Stimulated activated CD4-positive, alpha-beta T cell treated with anti-CD3 and anti-CD28 coated beads, TNF-alpha, amount 100 ng/mL, for 24 hours (primary cell): Measurements from ENCODE around the gene TASP1.
"Not testable (repeated sequence)": the region's sequence is repeated elsewhere in the genome, so short reads cannot be mapped to it uniquely, and the experiment has no call there.

Experiments
- DNase-seq, 3 experiments: peaks; one replicate each; pipeline ENCODE4 v3.0.0-alpha.2; 2020; ENCODE audit warnings: low read depth in 3 of 3

The TASP1 gene

GRCh38 chr20:13400453-13400852 lies 238.3 kb downstream of the TASP1 start:
- DNase-seq, result no peak

GRCh38 chr20:13397300-13397724 lies 241.4 kb downstream of the TASP1 start:
- no peak for DNase-seq

DNA sequence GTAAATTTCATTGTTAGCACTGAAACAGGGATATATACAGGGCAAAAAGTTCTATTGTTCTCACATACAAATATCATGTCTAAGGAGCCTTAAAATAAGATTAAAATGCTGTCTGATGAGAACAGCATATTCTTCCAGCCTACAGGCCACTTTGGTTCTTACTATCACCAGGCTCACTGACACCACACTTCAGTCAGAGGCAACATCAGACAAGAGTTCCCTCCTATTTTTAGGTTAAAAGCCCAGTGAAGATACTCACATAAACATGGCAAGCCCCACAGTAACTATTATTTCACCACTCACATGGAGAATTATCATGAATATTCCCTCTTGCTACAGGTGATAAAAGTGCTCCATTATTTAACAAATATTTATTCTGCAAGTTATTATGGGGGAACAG lies 241.9 kb downstream of the TASP1 start:
- no peak for DNase-seq

- no peak for DNase-seq
Observed at GRCh38 chr20:13396022-13396421, 242.7 kb downstream of the TASP1 start.

DNA sequence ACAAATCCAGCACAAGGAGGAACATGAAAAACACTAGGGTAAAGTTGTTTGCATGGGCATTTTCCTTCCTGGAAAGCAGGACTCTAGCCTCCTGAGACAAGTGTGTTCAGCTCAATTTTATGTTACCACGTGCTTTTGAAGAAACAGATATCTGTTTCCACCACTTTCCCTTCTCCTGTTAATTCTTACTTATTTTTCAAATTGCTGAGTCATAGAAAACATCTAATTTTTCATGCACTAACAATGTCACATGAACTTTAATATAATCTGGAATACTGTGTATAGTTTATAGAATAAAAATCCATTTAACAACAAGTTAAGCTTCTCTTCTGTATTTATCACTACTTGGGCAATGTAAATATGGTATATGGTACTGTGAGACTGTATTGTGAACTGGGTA lies 243.5 kb downstream of the TASP1 start:
- DNase-seq, result no peak

GRCh38 chr20:13392391-13392790 lies 246.3 kb downstream of the TASP1 start:
- no peak for DNase-seq

DNA sequence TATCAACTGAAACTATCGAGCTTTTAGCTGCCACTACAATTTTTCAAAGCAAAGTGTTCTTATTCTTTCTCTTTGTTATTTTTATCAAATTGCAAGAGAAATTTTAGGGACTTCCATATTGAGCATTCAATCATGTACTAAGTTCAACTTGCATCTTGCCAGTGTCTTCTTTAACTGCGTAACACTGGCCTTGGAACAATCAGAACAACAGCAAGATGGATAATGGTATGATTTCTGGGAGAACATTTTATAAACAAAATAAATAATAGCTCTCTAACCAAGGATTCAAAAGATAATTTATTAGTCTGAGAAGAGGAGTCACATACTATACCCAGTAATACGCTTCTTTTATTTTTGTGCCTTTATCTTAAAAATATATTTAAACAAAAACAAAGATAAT lies 249.6 kb downstream of the TASP1 start:
- no peak for DNase-seq

DNA sequence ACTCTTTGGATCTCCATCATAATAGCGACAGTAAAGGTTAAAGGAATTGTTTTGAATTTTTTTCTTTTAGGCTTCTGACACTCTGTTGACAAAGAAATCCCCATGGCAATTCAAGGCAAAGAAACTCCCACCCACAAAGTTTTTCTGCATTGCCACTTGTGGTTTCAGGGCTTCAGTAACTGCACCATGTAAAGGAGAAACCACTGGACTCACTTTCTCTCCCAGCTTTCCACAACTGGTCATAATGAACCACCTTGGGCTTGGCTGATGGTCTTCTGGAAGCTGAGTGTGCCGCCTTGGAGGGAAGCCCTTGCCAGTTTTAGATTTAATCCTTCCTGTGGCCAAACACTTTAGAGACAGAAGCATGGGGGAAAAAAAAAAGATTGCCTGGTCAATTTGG lies 254.6 kb downstream of the TASP1 start:
- DNase-seq, result no peak

- DNase-seq, result no peak
Observed at GRCh38 chr20:13382786-13383185, 255.9 kb downstream of the TASP1 start.

- not testable (repeated sequence) for DNase-seq
Observed at GRCh38 chr20:13380497-13381229, 258.1 kb downstream of the TASP1 start.

- no peak for DNase-seq
Observed at GRCh38 chr20:13373400-13373799, 265.3 kb downstream of the TASP1 start.

DNA sequence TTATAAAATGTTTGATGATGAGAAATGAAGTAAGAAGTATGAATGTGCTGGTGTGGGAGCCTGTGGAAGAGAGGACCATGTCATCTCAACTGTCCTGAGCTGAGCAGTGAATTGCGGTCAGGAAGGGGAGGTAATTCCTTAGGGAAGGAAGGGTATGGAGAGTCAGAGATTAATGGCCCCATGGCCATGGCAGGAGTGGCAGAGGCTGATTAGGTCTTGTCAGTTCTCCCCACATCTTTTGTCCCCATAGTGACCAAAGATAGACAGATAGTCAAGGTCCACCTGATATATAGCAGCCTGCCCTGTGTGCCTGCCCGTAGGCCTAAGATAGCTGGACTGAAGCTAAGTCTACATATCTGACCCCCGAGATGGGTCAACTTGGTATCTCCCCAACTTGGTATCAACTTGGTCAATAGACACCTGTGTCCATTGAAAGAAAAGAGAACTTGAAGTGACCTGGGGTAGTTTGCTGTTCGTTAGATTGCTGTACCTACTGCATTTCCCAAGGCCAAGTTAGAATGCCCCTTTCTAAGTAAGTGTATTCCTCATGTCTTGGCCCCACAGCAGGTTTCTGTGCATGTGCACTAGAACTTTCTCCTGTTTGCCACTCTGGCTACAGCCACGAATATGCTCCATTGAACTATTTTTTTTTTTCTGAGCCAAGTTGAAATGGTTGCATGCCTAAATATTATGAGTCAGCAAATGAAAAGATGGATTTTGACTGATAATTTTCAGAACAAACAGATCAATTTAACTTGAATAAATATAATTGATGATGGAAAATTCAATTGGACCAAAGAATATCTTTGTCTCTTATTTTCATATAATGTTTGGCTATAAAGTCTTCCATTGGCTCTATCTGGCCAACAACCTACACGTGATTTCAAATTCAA lies 274.2 kb downstream of the TASP1 start:
- no peak for DNase-seq

DNA sequence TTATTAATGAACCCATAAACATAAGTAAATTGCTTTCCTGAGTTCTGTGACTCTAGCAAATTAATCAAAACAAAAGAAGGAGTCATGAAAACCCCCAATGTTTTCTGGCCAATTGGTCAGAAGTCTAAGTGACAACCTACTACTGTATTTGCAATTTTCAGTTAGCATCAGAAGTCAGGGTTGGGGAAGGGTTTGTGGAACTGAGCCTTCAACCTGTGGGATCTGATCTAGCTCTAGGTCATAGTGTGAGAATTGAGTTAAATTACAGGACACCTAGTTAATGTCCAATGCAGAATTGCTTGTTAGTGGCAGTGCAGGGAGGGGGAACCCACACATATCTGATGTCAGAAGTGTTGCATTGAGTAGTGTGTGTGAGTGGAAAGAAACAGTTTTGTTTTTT lies 275.3 kb downstream of the TASP1 start:
- no peak for DNase-seq

GRCh38 chr20:13362165-13362564 lies 276.6 kb downstream of the TASP1 start:
- not testable (repeated sequence) for DNase-seq

GRCh38 chr20:13358936-13359335 lies 279.8 kb downstream of the TASP1 start:
- not testable (repeated sequence) for DNase-seq

- DNase-seq, result not testable (repeated sequence)
Observed at GRCh38 chr20:13357782-13358181, 280.9 kb downstream of the TASP1 start.

DNA sequence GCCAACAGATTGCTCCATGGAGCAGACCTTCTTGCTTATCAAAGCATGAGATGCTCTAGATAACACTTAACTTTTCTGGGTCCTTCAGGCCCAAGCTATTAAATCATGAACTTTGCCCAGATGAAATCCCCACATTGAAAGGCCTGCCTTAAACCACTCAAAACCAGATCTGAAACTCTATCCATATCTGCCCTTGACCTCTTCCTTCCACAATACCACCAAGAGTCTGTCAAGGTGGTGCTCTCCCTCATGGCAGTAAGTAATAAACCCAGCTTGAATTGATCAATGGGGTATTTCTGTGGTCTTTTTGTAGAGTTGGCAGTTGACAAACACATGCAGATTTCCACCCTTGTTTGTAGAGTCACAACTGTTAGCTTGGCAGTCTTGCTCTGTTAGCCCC lies 282.1 kb downstream of the TASP1 start:
- no peak for DNase-seq

DNA sequence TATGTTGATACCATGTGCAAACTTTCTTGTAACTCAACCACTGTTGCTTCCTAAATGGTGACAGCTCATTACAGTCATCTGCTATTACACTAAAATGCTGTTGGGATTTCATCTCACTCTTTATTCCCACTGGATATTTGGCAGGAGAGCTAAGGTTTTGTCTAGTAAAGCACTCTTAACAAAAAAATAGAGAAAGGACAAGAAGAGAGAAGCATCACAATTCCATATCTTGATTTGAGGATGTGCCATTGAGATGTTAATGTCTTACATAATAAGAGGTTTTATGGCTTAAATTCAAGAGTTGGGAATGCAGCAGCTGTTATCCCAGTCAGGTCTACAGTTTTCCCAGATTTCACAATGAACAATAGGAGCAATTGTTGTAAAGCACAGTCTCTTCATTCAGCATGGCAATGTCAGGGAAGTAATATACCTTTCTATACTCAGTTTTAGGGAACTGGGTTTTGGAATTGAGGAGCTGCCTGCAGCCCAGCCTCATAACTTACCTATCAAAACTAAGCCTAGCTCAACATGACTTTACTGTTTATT lies 282.7 kb downstream of the TASP1 start:
- DNase-seq, result no peak

DNA sequence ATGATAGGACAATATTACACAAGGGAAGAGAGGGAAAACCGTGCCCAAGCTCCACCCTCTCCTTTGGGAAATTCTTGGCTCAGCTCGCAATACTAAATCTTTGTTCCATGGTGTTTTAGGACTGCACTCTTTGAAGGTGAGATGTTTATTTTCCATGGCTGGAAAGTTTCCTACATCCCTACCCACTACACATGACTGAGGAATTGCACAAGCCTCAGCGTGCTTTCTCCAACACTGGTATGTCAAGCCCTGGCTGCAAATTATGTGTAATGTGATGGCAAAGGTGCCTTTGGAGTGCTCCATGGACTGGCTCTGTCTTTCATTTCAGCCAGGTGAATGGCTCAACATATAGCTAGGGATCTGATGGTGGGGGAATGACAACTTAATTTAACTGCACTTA lies 283.3 kb downstream of the TASP1 start:
- DNase-seq, result no peak

- no peak for DNase-seq
Observed at GRCh38 chr20:13353261-13353945, 285.3 kb downstream of the TASP1 start.

GRCh38 chr20:13349235-13349604 lies 289.5 kb downstream of the TASP1 start:
- no peak for DNase-seq
